NB4 (cell line): ENCODE results near the gene CKLF.

Source experiments
- DNase-seq: peaks from one replicate; pipeline ENCODE4 v3.0.0; 2010; ENCODE audit warnings: low read depth
- H3K4me3 ChIP-seq: one replicate; pipeline ENCODE4 v1.5.1; 2011; ENCODE audit warnings: mild to moderate bottlenecking, low read depth, low read length, moderate library complexity
- CTCF ChIP-seq: IDR thresholded peaks from one replicate; pipeline ENCODE4 v1.5.1; 2012; ENCODE audit warnings: low read depth, low read length
- MAX ChIP-seq: IDR thresholded peaks from 2 replicates; pipeline ENCODE4 v1.6.1; 2011; ENCODE audit warnings: low read depth, low read length
- MYC ChIP-seq: IDR thresholded peaks from 2 replicates; pipeline ENCODE4 v1.6.1; 2011; ENCODE audit warnings: low read depth, low read length
- POLR2A ChIP-seq: IDR thresholded peaks from 2 replicates; pipeline ENCODE4 v1.6.1; 2011; ENCODE audit warnings: mild to moderate bottlenecking; ENCODE audit not compliant: insufficient read length; ENCODE audit errors: extremely low read depth

CKLF gene

GRCh38 chr16:66575060-66575459 lies 22.7 kb downstream of the CKLF start:
- TF ChIP-seq MYC (no peak), MAX (no peak), POLR2A (no peak), CTCF (no peak)
- no peak for DNase-seq

GRCh38 chr16:66576296-66576695 lies 23.9 kb downstream of the CKLF start:
- DNase-seq = no peak
- no peak for TF ChIP-seq MAX
- H3K4me3 ChIP-seq = no peak overlapping the region

More at GRCh38 chr16:66575060-66575459, 22.7 kb downstream of the CKLF start:
- no peak overlapping the region for H3K4me3 ChIP-seq

- no peak for TF ChIP-seq POLR2A
- no peak for TF ChIP-seq CTCF
- no peak for TF ChIP-seq MAX
- no peak for TF ChIP-seq MYC
- no peak within 1 kb of the TSS for H3K4me3 ChIP-seq
- DNase-seq = no peak
Observed at GRCh38 chr16:66578651-66579531, 26.5 kb downstream of the CKLF start, which contains the start of gene CMTM2. CMTM2 (plus strand) TSS chr16:66579463; CDS start chr16:66579608, 145 bp downstream.

- TF ChIP-seq MYC (no peak), CTCF (no peak), MAX (no peak), POLR2A (no peak)
- no peak overlapping the region for H3K4me3 ChIP-seq
- no peak for DNase-seq
Observed at GRCh38 chr16:66580605-66581209, 28.3 kb downstream of the CKLF start.

GRCh38 chr16:66581246-66581952 lies 29.0 kb downstream of the CKLF start:
- no peak overlapping the region for H3K4me3 ChIP-seq
- DNase-seq = no peak
- no peak for TF ChIP-seq MAX
- no peak for TF ChIP-seq CTCF
- TF ChIP-seq POLR2A = no peak
- no peak for TF ChIP-seq MYC
